K562 (cell line): ENCODE results near the gene PTPRC. TPM values are rescaled to one million over a fixed set of nuclear protein-coding genes. Genes with fewer than 3 reads are reported as not detected.
A peak's percentile ranks its signal among the peaks of the same experiment; 100 is the strongest.

Experiments used
- ATAC-seq: fragments of 200-7000 bp; cut with Tn5 transposase; 3 replicates; pipeline ENCODE4 v1.9.1; 2020; ENCODE audit warnings: moderate library complexity
- BruUV-seq: library from RNA; stranded (reverse); fragments of 400-500 nt; replicated peaks from 2 replicates; lab custom pipeline; 2021; lab: Mats Ljungman, UMichigan
- CTCF ChIA-PET: fragments of 300-600 bp; formaldehyde crosslinking; extraction: SDS; loops from one replicate; lab custom pipeline; 2021; ENCODE audit warnings: low intra/inter-chr PET ratio; lab: Yijun Ruan, JAX
- POLR2A ChIA-PET: fragments of 300-600, 350-650 bp; sonication (Branson Sonifier 250); formaldehyde crosslinking; extraction: SDS; loops from one replicate; lab custom pipeline; 2021; ENCODE audit warnings: antibody characterized with exemption, inconsistent platforms; lab: Yijun Ruan, JAX
- DNase-seq, 4 experiments: peaks; one replicate each; pipeline versions ENCODE4 v3.0.0 to v3.0.0-alpha.2; 2011 to 2018; ENCODE audit warnings: low spot score in 3 of 4, mixed read lengths in 3 of 4; ENCODE audit errors: extremely low read depth in 1 of 4
- FAIRE-seq: peaks from 2 replicates; lab custom pipeline; 2011; peaks lifted over from hg19 to GRCh38; lab: Jason Lieb, UNC
- H2AFZ ChIP-seq: 2 replicates; pipeline ENCODE4 v1.6.0; 2011; ENCODE audit warnings: low read depth, low read length, control low read depth, inconsistent platforms
- H3K27ac ChIP-seq: fragments of 200-600 bp; 3 replicates; pipeline ENCODE4 v1.8.0; 2011; ENCODE audit warnings: low read depth, mild to moderate bottlenecking, control low read depth, inconsistent platforms, low read length, moderate library complexity, mixed read lengths; ENCODE audit errors: extremely low read depth
- H3K27me3 ChIP-seq, 2 experiments: fragments of 300-600 bp in 1 of 2; 2 replicates in 1 of 2; 3 replicates in 1 of 2; pipeline versions ENCODE4 v1.6.0 to v1.8.0; 2011; ENCODE audit warnings: inconsistent platforms in 2 of 2, low read length in 2 of 2, mild to moderate bottlenecking in 1 of 2, mixed read lengths in 1 of 2, moderate library complexity in 1 of 2; ENCODE audit not compliant: control insufficient read depth in 2 of 2, insufficient read depth in 2 of 2
- H3K36me3 ChIP-seq: fragments of 300-600 bp; 3 replicates; pipeline ENCODE4 v1.8.0; 2011; ENCODE audit warnings: mild to moderate bottlenecking, low read length, inconsistent platforms; ENCODE audit not compliant: control insufficient read depth, insufficient read depth
- H3K4me1 ChIP-seq, 2 experiments: fragments of 200-600 bp in 1 of 2; replicated peaks in 1 of 2; 2 replicates in 1 of 2; 3 replicates in 1 of 2; pipeline versions ENCODE4 v1.5.1 to v1.8.0; 2011; ENCODE audit warnings: inconsistent platforms in 2 of 2, low read length in 2 of 2, mild to moderate bottlenecking in 1 of 2, mixed read lengths in 1 of 2, moderate library complexity in 1 of 2; ENCODE audit not compliant: control insufficient read depth in 2 of 2, insufficient read depth in 2 of 2
- H3K4me2 ChIP-seq: 2 replicates; pipeline ENCODE4 v1.6.1; 2011; ENCODE audit warnings: low read length, control low read depth, inconsistent platforms, mixed read lengths; ENCODE audit not compliant: insufficient read depth
- H3K4me3 ChIP-seq: fragments of 200-600 bp; sonication (generic), shearing (Covaris generic); 2 replicates; pipeline ENCODE4 v1.5.1; 2016; ENCODE audit warnings: control low read depth, inconsistent platforms
- H3K79me2 ChIP-seq: fragments of 200-600 bp; 3 replicates; pipeline ENCODE4 v1.8.0; 2011; ENCODE audit warnings: low read length, inconsistent platforms; ENCODE audit not compliant: control insufficient read depth, insufficient read depth
- H3K9ac ChIP-seq, 2 experiments: 2 replicates each; pipeline versions ENCODE4 v1.6.0 to v1.6.1; 2011; ENCODE audit warnings: low read depth in 2 of 2, low read length in 2 of 2, control low read depth in 1 of 2, inconsistent platforms in 1 of 2, mild to moderate bottlenecking in 1 of 2, mixed read lengths in 1 of 2; ENCODE audit not compliant: insufficient read depth in 1 of 2
- H3K9me1 ChIP-seq: one replicate; pipeline ENCODE4 v1.6.0; 2011; ENCODE audit warnings: inconsistent platforms, mild to moderate bottlenecking, low read length, moderate library complexity; ENCODE audit not compliant: control insufficient read depth, insufficient read depth
- H3K9me3 ChIP-seq: replicated peaks from 2 replicates; pipeline ENCODE4 v1.5.1; 2011; ENCODE audit warnings: low read depth, low read length, inconsistent platforms; ENCODE audit not compliant: control insufficient read depth, insufficient read depth
- H4K20me1 ChIP-seq: replicated peaks from 2 replicates; pipeline ENCODE4 v1.6.1; 2011; ENCODE audit warnings: low read length, inconsistent platforms, mixed read lengths; ENCODE audit not compliant: control insufficient read depth, insufficient read depth
- CAMTA2 ChIP-seq: fragments of 250-450 bp; sonication (Bioruptor Pico); conservative IDR thresholded peaks from 2 replicates; pipeline ENCODE4 v1.5.1; 2022
- PML ChIP-seq: IDR thresholded peaks from 2 replicates; pipeline ENCODE4 v1.6.1; 2012; ENCODE audit warnings: low read length, inconsistent platforms
- WGBS: fragments of 100-300 bp; shearing (Covaris generic); methylation state at CpG from one replicate; pipeline ENCODE4 v1.1.6; 2016; ENCODE audit warnings: low coverage, mixed read lengths; ENCODE audit not compliant: insufficient coverage; ENCODE audit errors: missing lambda C conversion rate; 5-methylcytosine and 5-hydroxymethylcytosine counted together
- in situ Hi-C: fragments of 300-500 bp; cut with MboI; formaldehyde crosslinking; loops from 4 replicates; pipeline ENCODE4 v1.15.0; 2018; ENCODE audit warnings: inconsistent platforms, mixed read lengths
- intact Hi-C: fragments of 100-400 bp; cut with micrococcal nuclease; formaldehyde crosslinking; loops from 2 replicates; pipeline ENCODE4 v1.14.2; 2022
- polyA plus RNA-seq, 8 experiments: library from polyadenylated mRNA; depleted of rRNA in 4 of 8; stranded (reverse) in 5 of 8; unstranded in 3 of 8; fragments of >200 nt; fragmentation: Nextera tagmentation in 2 of 8; fragmentation: Illumina TruSeq in 1 of 8; extraction: Ambion mirVana in 2 of 8; extraction: Trizol in 1 of 8; gene quantifications; 2 replicates each; pipeline versions ENCODE4 v1.2.1 to v1.2.3, GENCODE V29; 2011 to 2014; ENCODE audit warnings: inconsistent platforms in 1 of 8, missing spikeins in 1 of 8
- total RNA-seq, 7 experiments: library from RNA; depleted of rRNA in 6 of 7; stranded (reverse); fragments of >200 nt in 6 of 7; fragmentation: Illumina TruSeq in 2 of 7; extraction: Trizol in 2 of 7; gene quantifications; 2 replicates each; pipeline versions ENCODE4 v1.2.1 to v1.2.3, GENCODE V29; 2011 to 2021; ENCODE audit warnings: low replicate concordance in 1 of 7
- TF ChIP-seq, protein P1 (sequence below): sonication (generic); formaldehyde crosslinking; IDR thresholded peaks from 2 replicates; pipeline ENCODE4 v1.8.0; 2023; ENCODE audit warnings: mild to moderate bottlenecking, missing genetic modification reagents
- TF ChIP-seq, protein P2 (sequence below): fragments of 450-650 bp; IDR thresholded peaks from 2 replicates; pipeline ENCODE4 v1.6.1; 2018; ENCODE audit not compliant: partially characterized antibody
- TF ChIP-seq, protein P3 (sequence below): fragments of 250-450 bp; sonication (Bioruptor Pico); IDR thresholded peaks from 2 replicates; pipeline ENCODE4 v1.4.0; 2020; ENCODE audit warnings: mild to moderate bottlenecking, moderate library complexity

Gene PTPRC
- total and polyA plus RNA-seq, 9 of the 15 experiments (the other 6 are each of a cell fraction or from before 2014, with no cell fraction given): 7.1 to 107 (median 62.9) TPM

DNA sequence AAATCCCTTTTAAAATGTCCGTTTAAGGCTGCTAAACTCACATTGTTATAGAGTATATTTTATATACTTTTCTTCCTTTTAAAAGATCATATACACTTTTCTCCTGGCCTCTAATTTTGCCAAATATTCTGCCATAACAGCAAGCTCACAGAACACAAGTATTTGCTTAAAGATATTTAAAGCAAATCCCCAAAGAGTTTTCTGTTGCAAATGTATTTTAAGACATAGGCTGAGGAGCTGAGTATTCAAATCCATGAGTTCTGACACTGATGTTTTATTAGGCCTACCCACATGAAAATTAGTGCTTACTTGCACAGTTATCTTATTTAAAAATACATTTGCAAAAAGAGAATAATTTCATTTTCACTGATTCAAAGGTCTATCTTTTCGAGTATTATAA lies 1.7 kb upstream of the PTPRC start:
- H3K4me2 ChIP-seq: no peak overlapping the region
- no peaks in the 10 kb centered on the region for H3K27me3 ChIP-seq
- no peak for FAIRE-seq
- H3K36me3 ChIP-seq: 0 out of 3 replicates have a peak, but pooled peaks cover 2% of the 10 kb centered on the region
- no peaks in the 10 kb centered on the region for H4K20me1 ChIP-seq
- H3K9me3 ChIP-seq: peaks cover 6% of the 10 kb centered on the region; the same call in 1 of the 2 replicates
- peaks cover 7 to 15% of the 10 kb centered on the region in 2 experiments; a peak in 2 of 5 replicates for H3K4me1 ChIP-seq
- no peak for DNase-seq
- peak overlapping the region; percentile 34 for H2AFZ ChIP-seq
- POLR2A ChIA-PET: no interaction called here
- TF ChIP-seq PML (no peak), CAMTA2 (CRISPR knock-in tag) (no peak)
- TF ChIP-seq, protein P1, sequence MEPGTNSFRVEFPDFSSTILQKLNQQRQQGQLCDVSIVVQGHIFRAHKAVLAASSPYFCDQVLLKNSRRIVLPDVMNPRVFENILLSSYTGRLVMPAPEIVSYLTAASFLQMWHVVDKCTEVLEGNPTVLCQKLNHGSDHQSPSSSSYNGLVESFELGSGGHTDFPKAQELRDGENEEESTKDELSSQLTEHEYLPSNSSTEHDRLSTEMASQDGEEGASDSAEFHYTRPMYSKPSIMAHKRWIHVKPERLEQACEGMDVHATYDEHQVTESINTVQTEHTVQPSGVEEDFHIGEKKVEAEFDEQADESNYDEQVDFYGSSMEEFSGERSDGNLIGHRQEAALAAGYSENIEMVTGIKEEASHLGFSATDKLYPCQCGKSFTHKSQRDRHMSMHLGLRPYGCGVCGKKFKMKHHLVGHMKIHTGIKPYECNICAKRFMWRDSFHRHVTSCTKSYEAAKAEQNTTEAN (CRISPR knock-in tag): no peak
- TF ChIP-seq, protein P2, sequence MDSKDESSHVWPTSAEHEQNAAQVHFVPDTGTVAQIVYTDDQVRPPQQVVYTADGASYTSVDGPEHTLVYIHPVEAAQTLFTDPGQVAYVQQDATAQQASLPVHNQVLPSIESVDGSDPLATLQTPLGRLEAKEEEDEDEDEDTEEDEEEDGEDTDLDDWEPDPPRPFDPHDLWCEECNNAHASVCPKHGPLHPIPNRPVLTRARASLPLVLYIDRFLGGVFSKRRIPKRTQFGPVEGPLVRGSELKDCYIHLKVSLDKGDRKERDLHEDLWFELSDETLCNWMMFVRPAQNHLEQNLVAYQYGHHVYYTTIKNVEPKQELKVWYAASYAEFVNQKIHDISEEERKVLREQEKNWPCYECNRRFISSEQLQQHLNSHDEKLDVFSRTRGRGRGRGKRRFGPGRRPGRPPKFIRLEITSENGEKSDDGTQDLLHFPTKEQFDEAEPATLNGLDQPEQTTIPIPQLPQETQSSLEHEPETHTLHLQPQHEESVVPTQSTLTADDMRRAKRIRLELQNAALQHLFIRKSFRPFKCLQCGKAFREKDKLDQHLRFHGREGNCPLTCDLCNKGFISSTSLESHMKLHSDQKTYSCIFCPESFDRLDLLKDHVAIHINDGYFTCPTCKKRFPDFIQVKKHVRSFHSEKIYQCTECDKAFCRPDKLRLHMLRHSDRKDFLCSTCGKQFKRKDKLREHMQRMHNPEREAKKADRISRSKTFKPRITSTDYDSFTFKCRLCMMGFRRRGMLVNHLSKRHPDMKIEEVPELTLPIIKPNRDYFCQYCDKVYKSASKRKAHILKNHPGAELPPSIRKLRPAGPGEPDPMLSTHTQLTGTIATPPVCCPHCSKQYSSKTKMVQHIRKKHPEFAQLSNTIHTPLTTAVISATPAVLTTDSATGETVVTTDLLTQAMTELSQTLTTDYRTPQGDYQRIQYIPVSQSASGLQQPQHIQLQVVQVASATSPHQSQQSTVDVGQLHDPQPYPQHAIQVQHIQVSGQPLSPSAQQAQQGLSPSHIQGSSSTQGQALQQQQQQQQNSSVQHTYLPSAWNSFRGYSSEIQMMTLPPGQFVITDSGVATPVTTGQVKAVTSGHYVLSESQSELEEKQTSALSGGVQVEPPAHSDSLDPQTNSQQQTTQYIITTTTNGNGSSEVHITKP: no peak
- TF ChIP-seq, protein P3, sequence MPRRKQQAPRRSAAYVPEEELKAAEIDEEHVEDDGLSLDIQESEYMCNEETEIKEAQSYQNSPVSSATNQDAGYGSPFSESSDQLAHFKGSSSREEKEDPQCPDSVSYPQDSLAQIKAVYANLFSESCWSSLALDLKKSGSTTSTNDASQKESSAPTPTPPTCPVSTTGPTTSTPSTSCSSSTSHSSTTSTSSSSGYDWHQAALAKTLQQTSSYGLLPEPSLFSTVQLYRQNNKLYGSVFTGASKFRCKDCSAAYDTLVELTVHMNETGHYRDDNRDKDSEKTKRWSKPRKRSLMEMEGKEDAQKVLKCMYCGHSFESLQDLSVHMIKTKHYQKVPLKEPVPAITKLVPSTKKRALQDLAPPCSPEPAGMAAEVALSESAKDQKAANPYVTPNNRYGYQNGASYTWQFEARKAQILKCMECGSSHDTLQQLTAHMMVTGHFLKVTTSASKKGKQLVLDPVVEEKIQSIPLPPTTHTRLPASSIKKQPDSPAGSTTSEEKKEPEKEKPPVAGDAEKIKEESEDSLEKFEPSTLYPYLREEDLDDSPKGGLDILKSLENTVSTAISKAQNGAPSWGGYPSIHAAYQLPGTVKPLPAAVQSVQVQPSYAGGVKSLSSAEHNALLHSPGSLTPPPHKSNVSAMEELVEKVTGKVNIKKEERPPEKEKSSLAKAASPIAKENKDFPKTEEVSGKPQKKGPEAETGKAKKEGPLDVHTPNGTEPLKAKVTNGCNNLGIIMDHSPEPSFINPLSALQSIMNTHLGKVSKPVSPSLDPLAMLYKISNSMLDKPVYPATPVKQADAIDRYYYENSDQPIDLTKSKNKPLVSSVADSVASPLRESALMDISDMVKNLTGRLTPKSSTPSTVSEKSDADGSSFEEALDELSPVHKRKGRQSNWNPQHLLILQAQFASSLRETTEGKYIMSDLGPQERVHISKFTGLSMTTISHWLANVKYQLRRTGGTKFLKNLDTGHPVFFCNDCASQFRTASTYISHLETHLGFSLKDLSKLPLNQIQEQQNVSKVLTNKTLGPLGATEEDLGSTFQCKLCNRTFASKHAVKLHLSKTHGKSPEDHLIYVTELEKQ (CRISPR knock-in tag): no peak
- TF ChIP-seq, all 486 proteins: peak for 0
- in situ Hi-C loops (no loop called here), intact Hi-C loops (no loop called here)
- WGBS: 11% methylated on average over 2 of the region's 2 CpGs
- Histone ChIP-seq H3K4me3 (no peak overlapping the region), H3K9me1 (no peaks in the 10 kb centered on the region), H3K9ac (no peak overlapping the region), H3K79me2 (peaks cover 34% of the 10 kb centered on the region), H3K27ac (no peak overlapping the region; the same call in 2 of the 3 replicates)
- CTCF ChIA-PET: no interaction called here
- ATAC-seq: no peak
- no TSS peak for BruUV-seq
